ENCODE measurements around the gene CD1E. TPM values are rescaled to one million over a fixed set of nuclear protein-coding genes. Genes with fewer than 3 reads are reported as not detected.

The CD1E gene
- total and polyA plus RNA-seq, 7 donors: 0.08 TPM; not detected in 6

Other genes starting within 250 kb of the CD1E start
- 1 to 10 TPM in 2 of 4 donors, under 1 TPM in 2; 0.59 to 1.6 (median 1.1) TPM for gene CD1D, start 173.0 kb upstream of the CD1E start, total RNA-seq
- 1 to 10 TPM in 2 of 3 donors, under 1 TPM in 1; 0.90 to 7.8 (median 1.2) TPM for gene CD1D, start 173.0 kb upstream of the CD1E start, polyA plus RNA-seq
- gene CD1A, start 99.5 kb upstream of the CD1E start, total RNA-seq: not detected
- gene CD1A, start 99.5 kb upstream of the CD1E start, polyA plus RNA-seq: not detected
- gene CD1C, start 64.0 kb upstream of the CD1E start, total RNA-seq: under 1 TPM in 2 of 4 donors, not detected in 2; 0.26 to 0.47 TPM
- gene CD1C, start 64.0 kb upstream of the CD1E start, polyA plus RNA-seq: under 1 TPM in 2 of 3 donors, not detected in 1; 0.06 to 0.09 TPM
- not detected for gene CD1B, start 22.4 kb upstream of the CD1E start, total RNA-seq
- gene CD1B, start 22.4 kb upstream of the CD1E start, polyA plus RNA-seq: under 1 TPM in 1 of 3 donors, not detected in 2; 0.03 TPM
- not detected for gene OR10T2, start 45.6 kb downstream of the CD1E start, total RNA-seq
- not detected for gene OR10T2, start 45.6 kb downstream of the CD1E start, polyA plus RNA-seq
- gene OR10K2, start 72.3 kb downstream of the CD1E start, total RNA-seq: not detected
- not detected for gene OR10K2, start 72.3 kb downstream of the CD1E start, polyA plus RNA-seq
- gene OR10K1, start 107.9 kb downstream of the CD1E start, total RNA-seq: under 1 TPM in 1 of 4 donors, not detected in 3; 0.06 TPM
- not detected for gene OR10K1, start 107.9 kb downstream of the CD1E start, polyA plus RNA-seq
- not detected for gene OR10R2, start 118.3 kb downstream of the CD1E start, total RNA-seq
- not detected for gene OR10R2, start 118.3 kb downstream of the CD1E start, polyA plus RNA-seq
- gene OR6Y1, start 200.5 kb downstream of the CD1E start, total RNA-seq: not detected
- gene OR6Y1, start 200.5 kb downstream of the CD1E start, polyA plus RNA-seq: not detected
- not detected for gene OR6P1, start 216.7 kb downstream of the CD1E start, total RNA-seq
- not detected for gene OR6P1, start 216.7 kb downstream of the CD1E start, polyA plus RNA-seq
- not detected for gene OR10X1, start 226.0 kb downstream of the CD1E start, total RNA-seq
- gene OR10X1, start 226.0 kb downstream of the CD1E start, polyA plus RNA-seq: not detected